IMR-90 (cell line): ENCODE measurements around the gene CNST. TPM values are rescaled to one million over a fixed set of nuclear protein-coding genes. Genes with fewer than 3 reads are reported as not detected.

ENCODE experiments used
- ATAC-seq: fragments of 200-7000 bp; cut with Tn5 transposase; 2 replicates; pipeline ENCODE4 v1.9.1; 2020; ENCODE audit warnings: low read depth, mild to moderate bottlenecking, moderate library complexity
- BruUV-seq: library from RNA; stranded (reverse); fragments of 400-500 nt; replicated peaks from 2 replicates; lab custom pipeline; 2021; lab: Mats Ljungman, UMichigan
- CTCF ChIA-PET: fragments of 300-600 bp; formaldehyde crosslinking; extraction: SDS; loops from one replicate; lab custom pipeline; 2021; ENCODE audit warnings: antibody characterized with exemption; lab: Yijun Ruan, JAX
- POLR2A ChIA-PET: fragments of 300-600 bp; sonication (Branson Sonifier 250); formaldehyde crosslinking; loops from one replicate; lab custom pipeline; 2022; ENCODE audit warnings: antibody characterized with exemption; ENCODE audit not compliant: unreplicated experiment; lab: Charles Lee
- DNase-seq: peaks from one replicate; pipeline ENCODE4 v3.0.0; 2013
- H2AFZ ChIP-seq: replicated peaks from 2 replicates; pipeline ENCODE3; 2013; ENCODE audit warnings: low read length, mild to moderate bottlenecking; ENCODE audit not compliant: poor library complexity
- H2AK5ac ChIP-seq: 2 replicates; pipeline ENCODE4 v1.6.1; 2013; ENCODE audit warnings: low read depth, low read length, inconsistent platforms
- H2AK9ac ChIP-seq: replicated peaks from 2 replicates; pipeline ENCODE3; 2013; ENCODE audit warnings: mild to moderate bottlenecking, low read depth, low read length, moderate library complexity; ENCODE audit not compliant: poor library complexity
- H2BK120ac ChIP-seq: 2 replicates; pipeline ENCODE4 v1.6.1; 2013; ENCODE audit warnings: low read depth, low read length, inconsistent platforms
- H2BK15ac ChIP-seq: 3 replicates; pipeline ENCODE4 v1.6.1; 2013; ENCODE audit warnings: low read depth, low read length, inconsistent platforms
- H2BK20ac ChIP-seq: 2 replicates; pipeline ENCODE4 v1.6.1; 2013; ENCODE audit warnings: low read depth, mild to moderate bottlenecking, inconsistent platforms, low read length, moderate library complexity
- H2BK5ac ChIP-seq: 2 replicates; pipeline ENCODE4 v1.6.1; 2013; ENCODE audit warnings: mild to moderate bottlenecking, low read depth, low read length, inconsistent platforms; ENCODE audit not compliant: poor library complexity, severe bottlenecking
- H3K14ac ChIP-seq: replicated peaks from 2 replicates; pipeline ENCODE4 v1.6.1; 2013; ENCODE audit warnings: low read depth, low read length, inconsistent platforms
- H3K18ac ChIP-seq: 2 replicates; pipeline ENCODE4 v1.6.1; 2013; ENCODE audit warnings: low read depth, low read length, control low read depth
- H3K23ac ChIP-seq: 2 replicates; pipeline ENCODE4 v1.6.1; 2013; ENCODE audit warnings: low read depth, low read length, inconsistent platforms
- H3K27ac ChIP-seq: 2 replicates; pipeline ENCODE4 v1.5.1; 2013; ENCODE audit warnings: mild to moderate bottlenecking, control low read depth, low read length; ENCODE audit not compliant: insufficient read depth
- H3K27me3 ChIP-seq: 2 replicates; pipeline ENCODE4 v1.6.1; 2013; ENCODE audit warnings: low read length; ENCODE audit not compliant: control insufficient read depth, insufficient read depth
- H3K36me3 ChIP-seq: 2 replicates; pipeline ENCODE4 v1.6.1; 2013; ENCODE audit warnings: low read length, mixed read lengths; ENCODE audit not compliant: control insufficient read depth, insufficient read depth
- H3K4ac ChIP-seq: 2 replicates; pipeline ENCODE4 v1.6.1; 2013; ENCODE audit warnings: low read depth, low read length, inconsistent platforms
- H3K4me1 ChIP-seq: 2 replicates; pipeline ENCODE4 v1.6.1; 2013; ENCODE audit warnings: low read length, mixed read lengths; ENCODE audit not compliant: control insufficient read depth, insufficient read depth
- H3K4me2 ChIP-seq: 2 replicates; pipeline ENCODE4 v1.6.1; 2013; ENCODE audit warnings: low read depth, mild to moderate bottlenecking, control low read depth, low read length, moderate library complexity
- H3K4me3 ChIP-seq: 2 replicates; pipeline ENCODE4 v1.5.1; 2013; ENCODE audit warnings: low read depth, mild to moderate bottlenecking, control low read depth, low read length, moderate library complexity; ENCODE audit not compliant: insufficient read depth
- H3K56ac ChIP-seq: 2 replicates; pipeline ENCODE4 v1.6.1; 2013; ENCODE audit warnings: low read length, inconsistent platforms; ENCODE audit not compliant: insufficient read depth; ENCODE audit errors: extremely low read depth
- H3K79me1 ChIP-seq, 2 experiments: 2 replicates each; pipeline ENCODE4 v1.6.1; 2013; ENCODE audit warnings: low read length in 2 of 2, inconsistent platforms in 1 of 2, low read depth in 1 of 2
- H3K9ac ChIP-seq: 2 replicates; pipeline ENCODE4 v1.6.1; 2013; ENCODE audit warnings: low read depth, low read length, control low read depth
- H3K9me1 ChIP-seq: 2 replicates; pipeline ENCODE4 v1.6.1; 2013; ENCODE audit warnings: low read length, inconsistent platforms; ENCODE audit not compliant: insufficient read depth
- H3K9me3 ChIP-seq: 2 replicates; pipeline ENCODE4 v1.6.1; 2013; ENCODE audit warnings: low read length; ENCODE audit not compliant: control insufficient read depth, insufficient read depth
- H4K20me1 ChIP-seq: 2 replicates; pipeline ENCODE4 v1.6.1; 2013; ENCODE audit warnings: low read length, inconsistent platforms; ENCODE audit not compliant: insufficient read depth
- H4K5ac ChIP-seq: 2 replicates; pipeline ENCODE4 v1.6.1; 2013; ENCODE audit warnings: mild to moderate bottlenecking, low read depth, low read length, control low read depth
- H4K8ac ChIP-seq, 2 experiments: 2 replicates each; pipeline ENCODE4 v1.6.1; 2013; ENCODE audit warnings: low read depth in 2 of 2, low read length in 2 of 2, control low read depth in 1 of 2, inconsistent platforms in 1 of 2
- H4K91ac ChIP-seq: 2 replicates; pipeline ENCODE4 v1.6.1; 2013; ENCODE audit warnings: low read depth, low read length, inconsistent platforms; ENCODE audit not compliant: insufficient read depth
- BHLHE40 ChIP-seq: fragments of 150-350 bp; IDR thresholded peaks from 2 replicates; pipeline ENCODE4 v1.6.1; 2016; ENCODE audit warnings: mild to moderate bottlenecking, low read depth, low read length
- CEBPB ChIP-seq: IDR thresholded peaks from 2 replicates; pipeline ENCODE4 v1.6.1; 2012; ENCODE audit warnings: low read depth, low read length, improper control_type of control experiment
- CTCF ChIP-seq: conservative IDR thresholded peaks from 2 replicates; pipeline ENCODE4 v1.5.1; 2012; ENCODE audit warnings: mild to moderate bottlenecking, low read depth, low read length, improper control_type of control experiment
- FOS ChIP-seq: fragments of 150-350 bp; IDR thresholded peaks from 2 replicates; pipeline ENCODE4 v1.6.1; 2016; ENCODE audit warnings: low read depth, low read length
- MAFK ChIP-seq: IDR thresholded peaks from 2 replicates; pipeline ENCODE4 v1.6.1; 2012; ENCODE audit warnings: low read depth, low read length, improper control_type of control experiment
- MAZ ChIP-seq: IDR thresholded peaks from 2 replicates; pipeline ENCODE4 v1.6.1; 2012; ENCODE audit warnings: low read depth, mild to moderate bottlenecking, low read length, improper control_type of control experiment, moderate library complexity, borderline replicate concordance
- MXI1 ChIP-seq: IDR thresholded peaks from 2 replicates; pipeline ENCODE4 v1.6.1; 2012; ENCODE audit warnings: low read depth, mild to moderate bottlenecking, low read length, moderate library complexity, borderline replicate concordance
- NFE2L2 ChIP-seq: fragments of 150-350 bp; IDR thresholded peaks from 2 replicates; pipeline ENCODE4 v1.6.1; 2016; ENCODE audit warnings: low read depth, mild to moderate bottlenecking, low read length
- POLR2A ChIP-seq: IDR thresholded peaks from 2 replicates; pipeline ENCODE4 v1.6.1; 2012; ENCODE audit warnings: mild to moderate bottlenecking, low read depth, low read length
- RAD21 ChIP-seq: IDR thresholded peaks from 2 replicates; pipeline ENCODE4 v1.6.1; 2012; ENCODE audit warnings: low read length, improper control_type of control experiment
- RCOR1 ChIP-seq: IDR thresholded peaks from 2 replicates; pipeline ENCODE4 v1.6.1; 2012; ENCODE audit warnings: mild to moderate bottlenecking, low read length, improper control_type of control experiment; ENCODE audit not compliant: insufficient replicate concordance
- RFX5 ChIP-seq: IDR thresholded peaks from 2 replicates; pipeline ENCODE4 v1.8.0; 2012; ENCODE audit warnings: low read depth, mild to moderate bottlenecking, low read length, moderate library complexity
- USF2 ChIP-seq: fragments of 150-350 bp; IDR thresholded peaks from 2 replicates; pipeline ENCODE4 v1.6.1; 2017; ENCODE audit warnings: mild to moderate bottlenecking, antibody characterized with exemption, low read length, low read depth
- WGBS, 2 experiments: methylation state at CpG; one replicate each; pipeline versions ENCODE4 v1.1.5 to v1.1.7; 2013; ENCODE audit warnings: missing lambda C conversion rate in 2 of 2; ENCODE audit not compliant: insufficient read length in 1 of 2; ENCODE audit errors: extremely low coverage in 2 of 2; 5-methylcytosine and 5-hydroxymethylcytosine counted together
- dilution Hi-C: fragments of 300-500 bp; cut with HindIII; formaldehyde crosslinking; loops from one replicate; pipeline ENCODE4 v1.14.3; 2018; ENCODE audit warnings: low sequenced_read_pairs; ENCODE audit not compliant: unreplicated experiment
- in situ Hi-C: fragments of 300-500 bp; cut with MboI; formaldehyde crosslinking; loops from 3 replicates; pipeline ENCODE4 v1.14.3; 2019; ENCODE audit warnings: low sequenced_read_pairs, inconsistent platforms, mixed read lengths
- intact Hi-C: fragments of 100-400 bp; cut with micrococcal nuclease; formaldehyde crosslinking; loops from 2 replicates; pipeline ENCODE4 v1.10.0; 2022
- polyA plus RNA-seq, 3 experiments: library from polyadenylated mRNA; depleted of rRNA; stranded (reverse); fragments of >200 nt; gene quantifications; 2 replicates each; pipeline ENCODE4 v1.2.3, GENCODE V29; 2012; ENCODE audit warnings: low replicate concordance in 1 of 3
- total RNA-seq: library from RNA; depleted of rRNA; stranded (reverse); fragments of >200 nt; gene quantifications from 2 replicates; pipeline ENCODE4 v1.2.3, GENCODE V29; 2012
- TF ChIP-seq, protein P1 (sequence below): fragments of 150-350 bp; IDR thresholded peaks from 2 replicates; pipeline ENCODE4 v1.6.1; 2016; ENCODE audit warnings: low read depth, mild to moderate bottlenecking, low read length, moderate library complexity, borderline replicate concordance

CNST gene
- total and polyA plus RNA-seq, 2 of the 4 experiments (the other 2 are of a cell fraction), result 15.4 to 25.5 TPM

- H4K91ac ChIP-seq, result no peak overlapping the region
- H3K4me3 ChIP-seq, result no peak overlapping the region
- no peak overlapping the region for H3K27ac ChIP-seq
- no peak overlapping the region for H4K8ac ChIP-seq
- DNase-seq (no peak), ATAC-seq (no peak)
- no peak overlapping the region for H3K18ac ChIP-seq
- H4K20me1 ChIP-seq, result peaks cover 2% of the 10 kb centered on the region; the same call in 1 of the 2 replicates
- H2AK9ac ChIP-seq, result no peak overlapping the region
- no peak overlapping the region for H3K4me2 ChIP-seq
- no peak overlapping the region for H3K4ac ChIP-seq
- peaks cover 11% of the 10 kb centered on the region for H3K4me1 ChIP-seq
- H3K14ac ChIP-seq, result no peak overlapping the region
- no peaks in the 10 kb centered on the region for H3K36me3 ChIP-seq
- H4K5ac ChIP-seq, result no peak overlapping the region
- no TSS peak for BruUV-seq
- ChIA-PET CTCF (interaction anchor here (0.9 kb wide), 1 partner anchor 29 kb away, joined by 3 read pairs; no protein-coding TSS in a partner anchor), POLR2A (no interaction called here)
- H3K9me1 ChIP-seq, result peaks cover 5% of the 10 kb centered on the region
- no peak overlapping the region for H2AK5ac ChIP-seq
- H3K56ac ChIP-seq, result no peak overlapping the region
- H3K23ac ChIP-seq, result no peak overlapping the region
- H2BK5ac ChIP-seq, result no peak overlapping the region
- in situ Hi-C loops (loop anchor here (5.0 kb wide), 1 partner anchor 55 kb away; no protein-coding TSS in a partner anchor), dilution Hi-C loops (no loop called here), intact Hi-C loops (no loop called here)
- no peak overlapping the region for H3K9ac ChIP-seq
- no CpG with 5 or more reads among the region's 3 CpGs for WGBS, 2 experiments
- no peak overlapping the region for H2BK20ac ChIP-seq
- no peak for TF ChIP-seq NFE2L2
- no peak for TF ChIP-seq BHLHE40
- TF ChIP-seq, protein P1, sequence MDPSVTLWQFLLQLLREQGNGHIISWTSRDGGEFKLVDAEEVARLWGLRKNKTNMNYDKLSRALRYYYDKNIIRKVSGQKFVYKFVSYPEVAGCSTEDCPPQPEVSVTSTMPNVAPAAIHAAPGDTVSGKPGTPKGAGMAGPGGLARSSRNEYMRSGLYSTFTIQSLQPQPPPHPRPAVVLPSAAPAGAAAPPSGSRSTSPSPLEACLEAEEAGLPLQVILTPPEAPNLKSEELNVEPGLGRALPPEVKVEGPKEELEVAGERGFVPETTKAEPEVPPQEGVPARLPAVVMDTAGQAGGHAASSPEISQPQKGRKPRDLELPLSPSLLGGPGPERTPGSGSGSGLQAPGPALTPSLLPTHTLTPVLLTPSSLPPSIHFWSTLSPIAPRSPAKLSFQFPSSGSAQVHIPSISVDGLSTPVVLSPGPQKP, result no peak
- no peak for TF ChIP-seq RAD21
- TF ChIP-seq POLR2A, result no peak
- no peak for TF ChIP-seq FOS
- no peak for TF ChIP-seq CTCF
- TF ChIP-seq CEBPB, result no peak
- TF ChIP-seq RCOR1, result no peak
- TF ChIP-seq USF2, result no peak
- no peak for TF ChIP-seq RFX5
- TF ChIP-seq MAFK, result no peak
- no peak for TF ChIP-seq MAZ
- TF ChIP-seq MXI1, result no peak
- H3K79me1 ChIP-seq, result peaks cover 21 to 58% of the 10 kb centered on the region in 2 experiments; a peak in 3 of 4 replicates
- H3K27me3 ChIP-seq, result no peaks in the 10 kb centered on the region
- no peaks in the 10 kb centered on the region for H3K9me3 ChIP-seq
- H2AFZ ChIP-seq, result no peak overlapping the region
- H2BK120ac ChIP-seq, result no peak overlapping the region
- H2BK15ac ChIP-seq, result no peak overlapping the region
Measured at GRCh38 chr1:246572785-246573184, 6.5 kb downstream of the CNST start.
